Gastrocnemius medialis (tissue), 4 donors: ENCODE results near the gene PI3. TPM values are rescaled to one million over a fixed set of nuclear protein-coding genes. Genes with fewer than 3 reads are reported as not detected.
"Not testable (repeated sequence)": the region's sequence is repeated elsewhere in the genome, so short reads cannot be mapped to it uniquely, and the experiment has no call there.

Experiments used
- ATAC-seq, 2 donors: fragments of 150-250 bp; one replicate each; pipeline ENCODE4 v1.9.1; 2016
- DNase-seq, 2 donors: peaks; one replicate each; pipeline ENCODE4 v3.0.0-alpha.2; 2019
- H3K27ac ChIP-seq, 4 donors: fragments of 200-600 bp; sonication (generic); 1 replicate in 1 of 4; 2 replicates in 3 of 4; pipeline ENCODE4 v1.5.1; 2016 to 2018; ENCODE audit warnings: mild to moderate bottlenecking in 2 of 4, moderate library complexity in 1 of 4
- H3K27me3 ChIP-seq, 3 donors: fragments of 200-600 bp; sonication (generic) in 2 of 3; 1 replicate in 1 of 3; 2 replicates in 2 of 3; pipeline versions ENCODE4 v1.5.1 to v1.6.0; 2016 to 2019; ENCODE audit warnings: mild to moderate bottlenecking in 1 of 3, moderate library complexity in 1 of 3
- H3K36me3 ChIP-seq, 2 donors: fragments of 200-600 bp; sonication (generic) in 1 of 2; one replicate each; pipeline ENCODE4 v1.5.1; 2017 to 2018
- H3K4me1 ChIP-seq, 2 donors: fragments of 200-600 bp; sonication (generic) in 1 of 2; one replicate each; pipeline ENCODE4 v1.5.1; 2016 to 2017; ENCODE audit warnings: mild to moderate bottlenecking in 2 of 2
- H3K4me3 ChIP-seq, 4 donors: fragments of 200-600 bp; sonication (generic) in 3 of 4; 1 replicate in 1 of 4; 2 replicates in 3 of 4; pipeline ENCODE4 v1.5.1; 2016 to 2019; ENCODE audit warnings: mild to moderate bottlenecking in 2 of 4
- H3K9me3 ChIP-seq, 3 donors: fragments of 200-600 bp; sonication (generic) in 2 of 3; 1 replicate in 1 of 3; 2 replicates in 2 of 3; pipeline ENCODE4 v1.5.1; 2016 to 2019
- POLR2A ChIP-seq, 2 donors: fragments of 450-650 bp; IDR thresholded peaks; one replicate each; pipeline ENCODE4 v1.6.1; 2017; ENCODE audit warnings: antibody characterized with exemption in 2 of 2, mild to moderate bottlenecking in 2 of 2, moderate library complexity in 2 of 2
- in situ Hi-C, 4 donors: fragments of 200-750 bp; cut with MboI; loops; one replicate each; pipeline versions ENCODE4 v1.15.0 to v1.8.0; 2017; ENCODE audit warnings: low sequenced_read_pairs in 4 of 4
- intact Hi-C: fragments of 100-400 bp; cut with DNase I; formaldehyde crosslinking; loops from one replicate; pipeline ENCODE4 v1.15.1; 2023; ENCODE audit warnings: low total_unique reads
- total RNA-seq, 4 donors: library from RNA; depleted of rRNA; stranded (reverse); fragments of >200 nt; gene quantifications; one replicate each; pipeline versions ENCODE4 v1.1.0 to v1.2.3, GENCODE V29; 2016
- TF ChIP-seq, protein P1 (sequence below), 5 experiments: fragments of 450-650 bp in 3 of 5; fragments of 200-600 bp in 2 of 5; sonication (generic) in 2 of 5; IDR thresholded peaks in 4 of 5; conservative IDR thresholded peaks in 1 of 5; 1 replicate in 4 of 5; 2 replicates in 1 of 5; pipeline ENCODE4 v1.5.1; 2016 to 2019; ENCODE audit warnings: antibody characterized with exemption in 5 of 5, mild to moderate bottlenecking in 3 of 5, moderate library complexity in 3 of 5

The PI3 gene
- total RNA-seq, 4 donors from 2014 or later, result 1.4 TPM; not detected in 3

GRCh38 chr20:45154183-45154582, 20.5 kb upstream of the PI3 start:
- Histone ChIP-seq H3K4me1 (no peaks in the 10 kb centered on the region), H3K36me3 (no peaks in the 10 kb centered on the region), H3K27ac (no peak overlapping the region), H3K4me3 (no peak overlapping the region), H3K9me3 (no peaks in the 10 kb centered on the region), H3K27me3 (peaks cover 0 to 2% (median 0%) of the 10 kb centered on the region in 3 donors)
- intact Hi-C loops (no loop called here), in situ Hi-C loops (no loop called here)
- no peak for TF ChIP-seq POLR2A (IDR thresholded peaks at IDR 0.05)
- TF ChIP-seq, protein P1, sequence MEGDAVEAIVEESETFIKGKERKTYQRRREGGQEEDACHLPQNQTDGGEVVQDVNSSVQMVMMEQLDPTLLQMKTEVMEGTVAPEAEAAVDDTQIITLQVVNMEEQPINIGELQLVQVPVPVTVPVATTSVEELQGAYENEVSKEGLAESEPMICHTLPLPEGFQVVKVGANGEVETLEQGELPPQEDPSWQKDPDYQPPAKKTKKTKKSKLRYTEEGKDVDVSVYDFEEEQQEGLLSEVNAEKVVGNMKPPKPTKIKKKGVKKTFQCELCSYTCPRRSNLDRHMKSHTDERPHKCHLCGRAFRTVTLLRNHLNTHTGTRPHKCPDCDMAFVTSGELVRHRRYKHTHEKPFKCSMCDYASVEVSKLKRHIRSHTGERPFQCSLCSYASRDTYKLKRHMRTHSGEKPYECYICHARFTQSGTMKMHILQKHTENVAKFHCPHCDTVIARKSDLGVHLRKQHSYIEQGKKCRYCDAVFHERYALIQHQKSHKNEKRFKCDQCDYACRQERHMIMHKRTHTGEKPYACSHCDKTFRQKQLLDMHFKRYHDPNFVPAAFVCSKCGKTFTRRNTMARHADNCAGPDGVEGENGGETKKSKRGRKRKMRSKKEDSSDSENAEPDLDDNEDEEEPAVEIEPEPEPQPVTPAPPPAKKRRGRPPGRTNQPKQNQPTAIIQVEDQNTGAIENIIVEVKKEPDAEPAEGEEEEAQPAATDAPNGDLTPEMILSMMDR (IDR thresholded peaks at IDR 0.05 in 4 of 5, conservative IDR thresholded peaks at IDR 0.05 in 1 of 5), result no peak
- ATAC-seq (no peak), DNase-seq (no peak)

DNA sequence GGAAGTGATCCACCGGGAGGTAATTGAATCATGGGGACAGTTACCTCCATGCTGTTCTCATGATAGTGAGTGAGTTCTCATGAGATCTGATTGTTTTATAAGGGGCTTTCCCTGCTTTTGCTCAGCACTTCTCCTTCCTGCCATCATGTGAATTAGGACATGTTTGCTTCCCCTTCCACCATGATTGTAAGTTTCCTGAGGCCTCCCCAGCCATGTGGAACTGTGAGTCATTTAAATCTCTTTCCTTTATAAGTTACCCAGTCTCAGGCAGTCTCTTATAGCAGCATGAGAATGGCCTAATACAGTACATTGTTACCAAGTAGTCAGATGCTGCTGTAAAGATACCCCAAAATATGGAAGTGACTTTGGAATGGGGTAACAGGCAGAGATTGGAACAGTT, 19.9 kb upstream of the PI3 start:
- H3K27ac ChIP-seq, H3K9me3 ChIP-seq, H3K4me1 ChIP-seq, H3K4me3 ChIP-seq, DNase-seq, ATAC-seq, H3K27me3 ChIP-seq, in situ Hi-C loops, intact Hi-C loops, H3K36me3 ChIP-seq: not testable (repeated sequence)

GRCh38 chr20:45156713-45157112, 18.0 kb upstream of the PI3 start:
- Histone ChIP-seq H3K4me3 (no peak overlapping the region), H3K9me3 (no peaks in the 10 kb centered on the region), H3K4me1 (no peaks in the 10 kb centered on the region), H3K36me3 (no peaks in the 10 kb centered on the region), H3K27me3 (peaks cover 0 to 4% (median 2%) of the 10 kb centered on the region in 3 donors), H3K27ac (no peak overlapping the region)
- DNase-seq, result no peak
- TF ChIP-seq POLR2A (IDR thresholded peaks at IDR 0.05), result no peak
- TF ChIP-seq, protein P1 (IDR thresholded peaks at IDR 0.05 in 4 of 5, conservative IDR thresholded peaks at IDR 0.05 in 1 of 5), result no peak
- in situ Hi-C loops (no loop called here), intact Hi-C loops (no loop called here)
- no peak for ATAC-seq

GRCh38 chr20:45157962-45158361, 16.7 kb upstream of the PI3 start:
- in situ Hi-C loops (no loop called here), intact Hi-C loops (no loop called here)
- peaks cover 0 to 5% (median 2%) of the 10 kb centered on the region in 3 donors for H3K27me3 ChIP-seq
- no peak for DNase-seq
- no peak overlapping the region for H3K27ac ChIP-seq
- no peak for ATAC-seq
- H3K4me3 ChIP-seq, result no peak overlapping the region
- no peaks in the 10 kb centered on the region for H3K4me1 ChIP-seq
- H3K36me3 ChIP-seq, result no peaks in the 10 kb centered on the region
- TF ChIP-seq, protein P1 (IDR thresholded peaks at IDR 0.05 in 4 of 5, conservative IDR thresholded peaks at IDR 0.05 in 1 of 5), result no peak
- TF ChIP-seq POLR2A (IDR thresholded peaks at IDR 0.05), result no peak
- H3K9me3 ChIP-seq, result no peaks in the 10 kb centered on the region

GRCh38 chr20:45163083-45163803, 11.5 kb upstream of the PI3 start:
- Histone ChIP-seq H3K4me1 (no peaks in the 10 kb centered on the region), H3K36me3 (no peaks in the 10 kb centered on the region), H3K4me3 (no peak overlapping the region), H3K27ac (no peak overlapping the region), H3K9me3 (no peaks in the 10 kb centered on the region), H3K27me3 (peaks cover 0 to 5% (median 0%) of the 10 kb centered on the region in 3 donors)
- TF ChIP-seq, protein P1 (IDR thresholded peaks at IDR 0.05 in 4 of 5, conservative IDR thresholded peaks at IDR 0.05 in 1 of 5), result no peak
- TF ChIP-seq POLR2A (IDR thresholded peaks at IDR 0.05), result no peak
- DNase-seq (no peak), ATAC-seq (no peak)
- intact Hi-C loops (no loop called here), in situ Hi-C loops (no loop called here)
